GM23338 (cell line): ENCODE data around the gene BRCA1. TPM values are rescaled to one million over a fixed set of nuclear protein-coding genes. Genes with fewer than 3 reads are reported as not detected.

Source experiments
- ATAC-seq: fragments of 200-7000 bp; cut with Tn5 transposase; 3 replicates; pipeline ENCODE4 v1.9.1; 2020
- DNase-seq: peaks from one replicate; pipeline ENCODE4 v3.0.0-alpha.2; 2015; ENCODE audit warnings: low spot score
- H2AFZ ChIP-seq: fragments of 200-600 bp; sonication (generic); 2 replicates; pipeline ENCODE4 v1.8.0; 2016; ENCODE audit warnings: antibody characterized with exemption, mild to moderate bottlenecking, moderate library complexity
- H3F3A ChIP-seq: fragments of 200-600 bp; sonication (generic); replicated peaks from 2 replicates; pipeline ENCODE4 v1.8.0; 2017; ENCODE audit warnings: antibody characterized with exemption, mixed run types, low read depth
- H3K27ac ChIP-seq: fragments of 200-600 bp; sonication (generic); 2 replicates; pipeline ENCODE4 v1.6.1; 2016; ENCODE audit warnings: low read depth
- H3K27me3 ChIP-seq: fragments of 200-600 bp; sonication (generic); 2 replicates; pipeline ENCODE4 v1.8.0; 2016; ENCODE audit warnings: mild to moderate bottlenecking, mixed run types, moderate library complexity; ENCODE audit not compliant: insufficient read depth
- H3K36me3 ChIP-seq: fragments of 200-600 bp; sonication (generic); 2 replicates; pipeline ENCODE4 v1.8.0; 2016; ENCODE audit warnings: mild to moderate bottlenecking; ENCODE audit not compliant: insufficient read depth
- H3K4me1 ChIP-seq: fragments of 200-600 bp; sonication (generic); 2 replicates; pipeline ENCODE4 v1.8.0; 2016; ENCODE audit warnings: mild to moderate bottlenecking, moderate library complexity; ENCODE audit not compliant: insufficient read depth
- H3K4me2 ChIP-seq: fragments of 200-600 bp; sonication (generic); 2 replicates; pipeline ENCODE4 v1.7.1; 2017; ENCODE audit warnings: mixed run types
- H3K4me3 ChIP-seq: fragments of 200-600 bp; sonication (generic); 2 replicates; pipeline ENCODE4 v1.6.1; 2016; ENCODE audit warnings: mixed run types
- H3K79me2 ChIP-seq: fragments of 200-600 bp; sonication (generic); replicated peaks from 2 replicates; pipeline ENCODE4 v1.8.0; 2017; ENCODE audit warnings: mild to moderate bottlenecking; ENCODE audit not compliant: insufficient read depth
- H3K9me2 ChIP-seq: fragments of 200-600 bp; sonication (generic); 2 replicates; pipeline ENCODE4 v1.8.0; 2017; ENCODE audit not compliant: insufficient read depth
- H4K20me1 ChIP-seq: fragments of 200-600 bp; sonication (generic); replicated peaks from 2 replicates; pipeline ENCODE4 v1.8.0; 2017; ENCODE audit warnings: mild to moderate bottlenecking; ENCODE audit not compliant: insufficient read depth
- H3K27ac Mint-ChIP-seq: 2 replicates; pipeline ENCODE4 v1.8.0; 2020; ENCODE audit warnings: inconsistent platforms, mild to moderate bottlenecking, moderate library complexity, mixed read lengths
- H3K27me3 Mint-ChIP-seq: 3 replicates; pipeline ENCODE4 v1.8.0; 2022; ENCODE audit warnings: low read depth, mild to moderate bottlenecking, moderate library complexity, mixed read lengths, inconsistent platforms; ENCODE audit not compliant: insufficient read depth, poor library complexity
- H3K36me3 Mint-ChIP-seq: 3 replicates; pipeline ENCODE4 v1.8.0; 2021; ENCODE audit warnings: low read depth, mild to moderate bottlenecking, inconsistent platforms, moderate library complexity, mixed read lengths
- H3K4me1 Mint-ChIP-seq: 3 replicates; pipeline ENCODE4 v1.8.0; 2020; ENCODE audit warnings: mild to moderate bottlenecking, inconsistent platforms, mixed read lengths
- H3K4me3 Mint-ChIP-seq: 3 replicates; pipeline ENCODE4 v1.8.0; 2021; ENCODE audit warnings: moderate library complexity, mild to moderate bottlenecking, inconsistent platforms, mixed read lengths
- H3K9me3 Mint-ChIP-seq: 3 replicates; pipeline ENCODE4 v1.8.0; 2020; ENCODE audit warnings: moderate library complexity, mild to moderate bottlenecking, inconsistent platforms, mixed read lengths
- CREB1 ChIP-seq: fragments of 250-450 bp; sonication (Bioruptor Pico); IDR thresholded peaks from 2 replicates; pipeline ENCODE4 v1.5.0; 2020; ENCODE audit warnings: low read depth, mild to moderate bottlenecking, moderate library complexity
- EZH2 ChIP-seq: fragments of 200-600 bp; sonication (generic); IDR thresholded peaks from one replicate; pipeline ENCODE4 v1.8.0; 2017; ENCODE audit warnings: antibody characterized with exemption, mild to moderate bottlenecking, low read depth; ENCODE audit not compliant: unreplicated experiment
- JUNB ChIP-seq: IDR thresholded peaks from one replicate; pipeline ENCODE4 v1.6.1; 2016; ENCODE audit warnings: antibody characterized with exemption; ENCODE audit not compliant: unreplicated experiment
- NANOG ChIP-seq: IDR thresholded peaks from 2 replicates; pipeline ENCODE4 v1.6.1; 2016; ENCODE audit warnings: antibody characterized with exemption, borderline replicate concordance
- POLR2AphosphoS5 ChIP-seq: IDR thresholded peaks from 2 replicates; pipeline ENCODE4 v1.6.1; 2016; ENCODE audit warnings: antibody characterized with exemption, low read depth
- STAT1 ChIP-seq: IDR thresholded peaks from one replicate; pipeline ENCODE4 v1.6.1; 2016; ENCODE audit warnings: antibody characterized with exemption; ENCODE audit not compliant: unreplicated experiment
- ZNF114 ChIP-seq: fragments of 250-450 bp; sonication (Bioruptor Pico); IDR thresholded peaks from 2 replicates; pipeline ENCODE4 v1.5.0; 2020; ENCODE audit warnings: mild to moderate bottlenecking, moderate library complexity
- polyA plus RNA-seq: library from polyadenylated mRNA; unstranded; fragments of >200 nt; fragmentation: Nextera tagmentation; extraction: Ambion mirVana; gene quantifications from 2 replicates; pipeline ENCODE4 v1.2.1, GENCODE V29; 2016
- total RNA-seq: library from RNA; depleted of rRNA; stranded (reverse); fragments of >200 nt; shearing (Covaris generic); gene quantifications from 2 replicates; pipeline ENCODE4 v1.2.3, GENCODE V29; 2014
- TF ChIP-seq, protein P1 (sequence below): IDR thresholded peaks from one replicate; pipeline ENCODE4 v1.6.1; 2018; ENCODE audit warnings: antibody characterized with exemption; ENCODE audit not compliant: unreplicated experiment
- TF ChIP-seq, protein P2 (sequence below), 2 experiments: fragments of 200-600 bp in 1 of 2; sonication (generic) in 1 of 2; conservative IDR thresholded peaks; 2 replicates each; pipeline versions ENCODE4 v1.5.1 to v1.6.1; 2016 to 2017; ENCODE audit warnings: antibody characterized with exemption in 2 of 2, low read depth in 2 of 2, mild to moderate bottlenecking in 2 of 2, moderate library complexity in 1 of 2
- TF ChIP-seq, protein P3 (sequence below): IDR thresholded peaks from 2 replicates; pipeline ENCODE4 v1.6.1; 2016; ENCODE audit warnings: antibody characterized with exemption

The BRCA1 gene
- total and polyA plus RNA-seq, 2 experiments from 2014 or later: 43.2 to 45.9 TPM

DNA sequence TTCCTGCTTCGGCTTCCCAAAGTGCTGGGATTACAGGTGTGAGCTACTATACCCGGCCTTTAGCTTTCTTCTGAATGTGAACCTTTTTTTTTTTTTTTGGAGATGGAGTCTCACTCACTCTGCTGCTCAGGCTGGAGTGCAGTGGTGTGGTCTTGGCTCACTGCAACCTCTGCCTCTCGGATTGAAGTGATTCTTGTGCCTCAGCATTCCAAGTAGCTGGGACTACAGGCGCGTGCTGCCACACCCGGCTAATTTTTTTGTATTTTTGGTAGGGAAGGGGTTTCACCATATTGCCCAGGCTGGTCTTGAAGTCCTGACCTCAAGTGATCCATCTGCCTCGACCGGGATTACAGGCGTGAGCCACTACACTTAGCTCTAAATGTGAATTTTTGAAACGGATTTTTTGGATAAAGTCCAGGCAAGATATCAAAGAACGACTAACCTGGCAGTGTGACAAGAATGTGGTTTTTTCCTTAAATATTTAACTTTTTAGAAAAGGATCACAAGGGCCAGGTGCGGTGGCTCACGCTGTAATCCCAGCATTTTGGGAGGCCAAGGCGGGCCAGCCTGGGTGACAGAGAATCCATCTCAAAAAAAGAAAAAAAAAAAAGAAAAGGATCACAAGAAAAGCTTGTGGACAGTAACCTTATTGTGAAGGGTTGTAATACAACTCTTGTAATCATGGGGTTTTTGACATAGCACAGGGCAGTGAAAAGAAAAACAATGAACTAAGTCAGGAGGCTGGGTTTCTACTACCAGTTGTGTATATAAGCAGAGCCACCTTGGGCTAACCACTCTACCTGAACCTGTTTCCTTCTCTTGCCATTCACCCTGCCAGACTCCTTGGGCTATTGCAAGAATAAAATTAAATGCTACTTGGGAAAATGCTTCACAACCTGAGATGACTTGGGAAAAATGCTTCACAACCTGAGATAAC lies 6.2 kb downstream of the BRCA1 start:
- ATAC-seq: no peak
- Histone ChIP-seq H3K9me2 (no peaks in the 10 kb centered on the region), H3K27me3 (no peaks in the 10 kb centered on the region), H3F3A (no peaks in the 10 kb centered on the region), H3K79me2 (no peaks in the 10 kb centered on the region; the same call in 1 of the 2 replicates), H3K4me1 (no peaks in the 10 kb centered on the region), H3K27ac (no peak overlapping the region), H4K20me1 (no peaks in the 10 kb centered on the region), H3K36me3 (peaks cover 5% of the 10 kb centered on the region), H3K4me3 (no peak overlapping the region), H2AFZ (no peak overlapping the region), H3K4me2 (no peak overlapping the region)
- no peak overlapping the region for H3K27ac Mint-ChIP-seq
- no peaks in the 10 kb centered on the region for H3K9me3 Mint-ChIP-seq
- no peaks in the 10 kb centered on the region for H3K4me1 Mint-ChIP-seq
- H3K36me3 Mint-ChIP-seq: peaks cover 8% of the 10 kb centered on the region
- peaks cover 2% of the 10 kb centered on the region for H3K27me3 Mint-ChIP-seq
- no peak for TF ChIP-seq JUNB
- TF ChIP-seq, protein P1, sequence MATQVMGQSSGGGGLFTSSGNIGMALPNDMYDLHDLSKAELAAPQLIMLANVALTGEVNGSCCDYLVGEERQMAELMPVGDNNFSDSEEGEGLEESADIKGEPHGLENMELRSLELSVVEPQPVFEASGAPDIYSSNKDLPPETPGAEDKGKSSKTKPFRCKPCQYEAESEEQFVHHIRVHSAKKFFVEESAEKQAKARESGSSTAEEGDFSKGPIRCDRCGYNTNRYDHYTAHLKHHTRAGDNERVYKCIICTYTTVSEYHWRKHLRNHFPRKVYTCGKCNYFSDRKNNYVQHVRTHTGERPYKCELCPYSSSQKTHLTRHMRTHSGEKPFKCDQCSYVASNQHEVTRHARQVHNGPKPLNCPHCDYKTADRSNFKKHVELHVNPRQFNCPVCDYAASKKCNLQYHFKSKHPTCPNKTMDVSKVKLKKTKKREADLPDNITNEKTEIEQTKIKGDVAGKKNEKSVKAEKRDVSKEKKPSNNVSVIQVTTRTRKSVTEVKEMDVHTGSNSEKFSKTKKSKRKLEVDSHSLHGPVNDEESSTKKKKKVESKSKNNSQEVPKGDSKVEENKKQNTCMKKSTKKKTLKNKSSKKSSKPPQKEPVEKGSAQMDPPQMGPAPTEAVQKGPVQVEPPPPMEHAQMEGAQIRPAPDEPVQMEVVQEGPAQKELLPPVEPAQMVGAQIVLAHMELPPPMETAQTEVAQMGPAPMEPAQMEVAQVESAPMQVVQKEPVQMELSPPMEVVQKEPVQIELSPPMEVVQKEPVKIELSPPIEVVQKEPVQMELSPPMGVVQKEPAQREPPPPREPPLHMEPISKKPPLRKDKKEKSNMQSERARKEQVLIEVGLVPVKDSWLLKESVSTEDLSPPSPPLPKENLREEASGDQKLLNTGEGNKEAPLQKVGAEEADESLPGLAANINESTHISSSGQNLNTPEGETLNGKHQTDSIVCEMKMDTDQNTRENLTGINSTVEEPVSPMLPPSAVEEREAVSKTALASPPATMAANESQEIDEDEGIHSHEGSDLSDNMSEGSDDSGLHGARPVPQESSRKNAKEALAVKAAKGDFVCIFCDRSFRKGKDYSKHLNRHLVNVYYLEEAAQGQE: no peak
- DNase-seq: no peak
- H3K4me3 Mint-ChIP-seq: no peak overlapping the region

DNA sequence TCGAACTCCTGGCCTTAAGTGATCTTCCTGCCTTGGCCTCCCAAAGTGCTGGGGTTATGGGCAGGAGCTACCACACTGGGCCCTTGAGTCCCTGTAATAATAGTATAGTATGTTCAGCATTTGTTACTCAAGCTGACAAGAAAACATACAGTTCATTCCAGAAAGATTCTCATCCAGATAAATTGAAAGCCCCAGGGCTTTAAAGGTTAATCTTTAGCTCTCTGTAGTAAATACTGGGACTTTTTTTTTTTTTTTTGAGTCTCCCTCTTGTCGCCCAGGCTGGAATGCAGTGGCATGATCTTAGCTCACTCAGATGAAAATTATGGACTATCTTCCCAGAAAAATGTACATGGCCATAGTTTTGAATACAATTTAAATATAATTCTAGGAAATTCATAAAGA lies 11.0 kb downstream of the BRCA1 start:
- DNase-seq (no peak), ATAC-seq (no peak)
- peaks cover 5% of the 10 kb centered on the region for H3K27me3 Mint-ChIP-seq
- no peak overlapping the region for H3K4me3 ChIP-seq
- no peak overlapping the region for H3K27ac Mint-ChIP-seq
- no peaks in the 10 kb centered on the region for H4K20me1 ChIP-seq
- no peak overlapping the region for H3K27ac ChIP-seq
- H3K4me2 ChIP-seq: no peak overlapping the region
- no peaks in the 10 kb centered on the region for H3K79me2 ChIP-seq
- peaks cover 3% of the 10 kb centered on the region; the same call in 2 of the 3 replicates for H3K36me3 Mint-ChIP-seq
- no peaks in the 10 kb centered on the region for H3K27me3 ChIP-seq
- no peaks in the 10 kb centered on the region for H3K9me2 ChIP-seq
- no peak overlapping the region for H3K4me3 Mint-ChIP-seq
- H3K4me1 ChIP-seq: no peaks in the 10 kb centered on the region
- no peak overlapping the region for H2AFZ ChIP-seq
- 0 out of 2 replicates have a peak, but pooled peaks cover 2% of the 10 kb centered on the region for H3F3A ChIP-seq
- H3K4me1 Mint-ChIP-seq: no peaks in the 10 kb centered on the region
- H3K36me3 ChIP-seq: peaks cover 5% of the 10 kb centered on the region
- H3K9me3 Mint-ChIP-seq: no peaks in the 10 kb centered on the region
- TF ChIP-seq, protein P1: no peak
- TF ChIP-seq ZNF114 (CRISPR knock-in tag) (no peak), STAT1 (no peak), EZH2 (no peak), POLR2AphosphoS5 (no peak), NANOG (no peak), CREB1 (CRISPR knock-in tag) (no peak)
- TF ChIP-seq, protein P2, sequence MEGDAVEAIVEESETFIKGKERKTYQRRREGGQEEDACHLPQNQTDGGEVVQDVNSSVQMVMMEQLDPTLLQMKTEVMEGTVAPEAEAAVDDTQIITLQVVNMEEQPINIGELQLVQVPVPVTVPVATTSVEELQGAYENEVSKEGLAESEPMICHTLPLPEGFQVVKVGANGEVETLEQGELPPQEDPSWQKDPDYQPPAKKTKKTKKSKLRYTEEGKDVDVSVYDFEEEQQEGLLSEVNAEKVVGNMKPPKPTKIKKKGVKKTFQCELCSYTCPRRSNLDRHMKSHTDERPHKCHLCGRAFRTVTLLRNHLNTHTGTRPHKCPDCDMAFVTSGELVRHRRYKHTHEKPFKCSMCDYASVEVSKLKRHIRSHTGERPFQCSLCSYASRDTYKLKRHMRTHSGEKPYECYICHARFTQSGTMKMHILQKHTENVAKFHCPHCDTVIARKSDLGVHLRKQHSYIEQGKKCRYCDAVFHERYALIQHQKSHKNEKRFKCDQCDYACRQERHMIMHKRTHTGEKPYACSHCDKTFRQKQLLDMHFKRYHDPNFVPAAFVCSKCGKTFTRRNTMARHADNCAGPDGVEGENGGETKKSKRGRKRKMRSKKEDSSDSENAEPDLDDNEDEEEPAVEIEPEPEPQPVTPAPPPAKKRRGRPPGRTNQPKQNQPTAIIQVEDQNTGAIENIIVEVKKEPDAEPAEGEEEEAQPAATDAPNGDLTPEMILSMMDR (conservative IDR thresholded peaks at IDR 0.05; ENCODE audit: low read depth in 2 of 2): no peak
- TF ChIP-seq, protein P3, sequence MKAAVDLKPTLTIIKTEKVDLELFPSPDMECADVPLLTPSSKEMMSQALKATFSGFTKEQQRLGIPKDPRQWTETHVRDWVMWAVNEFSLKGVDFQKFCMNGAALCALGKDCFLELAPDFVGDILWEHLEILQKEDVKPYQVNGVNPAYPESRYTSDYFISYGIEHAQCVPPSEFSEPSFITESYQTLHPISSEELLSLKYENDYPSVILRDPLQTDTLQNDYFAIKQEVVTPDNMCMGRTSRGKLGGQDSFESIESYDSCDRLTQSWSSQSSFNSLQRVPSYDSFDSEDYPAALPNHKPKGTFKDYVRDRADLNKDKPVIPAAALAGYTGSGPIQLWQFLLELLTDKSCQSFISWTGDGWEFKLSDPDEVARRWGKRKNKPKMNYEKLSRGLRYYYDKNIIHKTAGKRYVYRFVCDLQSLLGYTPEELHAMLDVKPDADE: no peak
